Measurements from ENCODE around the gene F3.
"Not testable (repeated sequence)": the region's sequence is repeated elsewhere in the genome, so short reads cannot be mapped to it uniquely, and the experiment has no call there.

DNA sequence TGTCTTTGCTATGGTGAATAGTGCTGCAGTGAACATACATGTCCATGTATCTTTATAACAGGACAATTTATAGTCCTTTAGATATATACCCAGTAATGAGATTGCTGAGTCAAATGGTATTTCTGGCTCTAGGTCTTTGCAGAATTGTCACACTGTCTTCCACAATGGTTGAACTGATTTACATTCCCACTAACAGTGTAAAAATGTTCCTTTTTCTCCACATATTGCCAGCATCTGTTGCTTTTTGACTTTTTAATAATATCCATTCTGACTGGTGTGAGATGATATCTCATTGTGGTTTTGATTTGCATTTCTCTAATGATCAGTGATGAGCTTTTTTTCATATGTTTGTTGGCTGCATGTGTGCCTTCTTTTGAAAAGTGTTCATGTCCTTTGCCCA lies 32.4 kb upstream of the F3 start:
- TF ChIP-seq, protein P1, sequence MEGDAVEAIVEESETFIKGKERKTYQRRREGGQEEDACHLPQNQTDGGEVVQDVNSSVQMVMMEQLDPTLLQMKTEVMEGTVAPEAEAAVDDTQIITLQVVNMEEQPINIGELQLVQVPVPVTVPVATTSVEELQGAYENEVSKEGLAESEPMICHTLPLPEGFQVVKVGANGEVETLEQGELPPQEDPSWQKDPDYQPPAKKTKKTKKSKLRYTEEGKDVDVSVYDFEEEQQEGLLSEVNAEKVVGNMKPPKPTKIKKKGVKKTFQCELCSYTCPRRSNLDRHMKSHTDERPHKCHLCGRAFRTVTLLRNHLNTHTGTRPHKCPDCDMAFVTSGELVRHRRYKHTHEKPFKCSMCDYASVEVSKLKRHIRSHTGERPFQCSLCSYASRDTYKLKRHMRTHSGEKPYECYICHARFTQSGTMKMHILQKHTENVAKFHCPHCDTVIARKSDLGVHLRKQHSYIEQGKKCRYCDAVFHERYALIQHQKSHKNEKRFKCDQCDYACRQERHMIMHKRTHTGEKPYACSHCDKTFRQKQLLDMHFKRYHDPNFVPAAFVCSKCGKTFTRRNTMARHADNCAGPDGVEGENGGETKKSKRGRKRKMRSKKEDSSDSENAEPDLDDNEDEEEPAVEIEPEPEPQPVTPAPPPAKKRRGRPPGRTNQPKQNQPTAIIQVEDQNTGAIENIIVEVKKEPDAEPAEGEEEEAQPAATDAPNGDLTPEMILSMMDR (IDR thresholded peaks at IDR 0.05): not testable (repeated sequence)
- not testable (repeated sequence) for TF ChIP-seq POLR2A (IDR thresholded peaks at IDR 0.05)

Data from right lobe of liver (tissue), 4 donors.